Activated CD4-positive, alpha-beta T cell treated with anti-CD3 and anti-CD28 coated beads for 24 hours (primary cell): Measurements from ENCODE around the gene ORC4.
A peak's percentile ranks its signal among the peaks of the same experiment; 100 is the strongest.

Experiments used
- DNase-seq, 2 donors: peaks; one replicate each; pipeline ENCODE4 v3.0.0-alpha.2; 2020; ENCODE audit warnings: low read depth in 2 of 2

Gene ORC4

DNA sequence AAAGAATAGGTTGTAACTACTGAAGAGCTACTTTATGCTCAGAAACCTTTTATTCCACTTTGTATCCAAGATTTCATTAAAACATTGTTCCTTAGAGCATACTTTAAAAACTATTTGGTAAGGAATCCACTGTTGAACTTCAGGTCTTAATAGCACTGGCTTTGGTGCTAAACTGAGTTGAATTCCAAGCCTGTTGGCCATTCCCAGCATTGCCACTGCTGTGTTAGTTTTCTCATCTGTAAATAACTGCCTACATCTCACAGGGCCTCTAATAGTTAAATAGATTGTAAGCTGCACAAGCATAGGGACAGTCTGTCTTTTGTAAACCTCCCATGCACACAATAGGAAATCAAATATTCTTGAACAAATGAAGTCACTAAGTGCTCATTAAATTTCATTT lies 86.6 kb downstream of the ORC4 start:
- DNase-seq = no peak

DNA sequence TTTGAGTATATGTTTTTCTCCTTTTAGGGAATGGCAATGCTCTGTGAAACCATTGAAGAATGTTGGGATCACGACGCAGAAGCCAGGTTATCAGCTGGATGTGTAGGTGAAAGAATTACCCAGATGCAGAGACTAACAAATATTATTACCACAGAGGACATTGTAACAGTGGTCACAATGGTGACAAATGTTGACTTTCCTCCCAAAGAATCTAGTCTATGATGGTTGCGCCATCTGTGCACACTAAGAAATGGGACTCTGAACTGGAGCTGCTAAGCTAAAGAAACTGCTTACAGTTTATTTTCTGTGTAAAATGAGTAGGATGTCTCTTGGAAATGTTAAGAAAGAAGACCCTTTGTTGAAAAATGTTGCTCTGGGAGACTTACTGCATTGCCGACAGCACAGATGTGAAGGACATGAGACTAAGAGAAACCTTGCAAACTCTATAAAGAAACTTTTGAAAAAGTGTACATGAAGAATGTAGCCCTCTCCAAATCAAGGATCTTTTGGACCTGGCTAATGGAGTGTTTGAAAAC lies 93.4 kb downstream of the ORC4 start:
- no peak for DNase-seq

GRCh38 chr2:147925886-147926285 lies 94.7 kb downstream of the ORC4 start:
- no peak for DNase-seq

GRCh38 chr2:147924647-147925046 lies 95.9 kb downstream of the ORC4 start:
- DNase-seq = no peak

- no peak for DNase-seq
Observed at GRCh38 chr2:147923846-147924245, 96.7 kb downstream of the ORC4 start.

DNA sequence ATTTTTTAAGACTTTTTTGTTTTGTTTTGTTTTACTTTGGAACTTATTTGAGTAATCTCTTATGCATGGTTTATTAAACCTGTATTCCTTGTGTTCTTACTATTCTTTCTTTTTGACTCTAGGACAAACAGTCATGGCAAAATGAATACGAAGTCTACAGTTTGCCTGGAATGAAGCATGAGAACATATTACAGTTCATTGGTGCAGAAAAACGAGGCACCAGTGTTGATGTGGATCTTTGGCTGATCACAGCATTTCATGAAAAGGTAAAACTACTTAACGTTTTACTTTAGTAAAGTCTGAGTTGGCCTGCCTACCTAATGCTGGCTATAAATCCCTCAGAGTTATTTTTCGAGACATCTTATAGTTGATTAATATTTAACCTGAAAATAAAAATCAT lies 103.4 kb downstream of the ORC4 start:
- no peak for DNase-seq

DNA sequence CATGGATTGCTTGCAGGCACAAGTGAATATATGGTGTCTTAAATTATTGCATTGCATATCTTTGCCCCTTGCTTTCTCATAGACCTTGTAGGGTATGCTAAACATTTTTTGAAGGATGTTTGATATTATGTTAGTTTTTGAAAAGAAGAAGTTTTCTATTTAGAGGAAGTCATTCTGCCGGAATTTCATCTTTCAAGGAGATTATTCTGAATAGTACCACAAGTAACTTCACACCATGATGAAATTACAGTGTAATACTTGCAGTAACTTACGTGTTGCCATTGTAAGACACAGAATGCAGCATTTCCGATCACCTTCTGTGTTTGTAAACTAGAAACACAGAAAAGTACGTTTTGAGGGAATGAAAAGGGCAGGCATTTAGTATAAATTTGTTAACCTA lies 103.8 kb downstream of the ORC4 start:
- no peak for DNase-seq

DNA sequence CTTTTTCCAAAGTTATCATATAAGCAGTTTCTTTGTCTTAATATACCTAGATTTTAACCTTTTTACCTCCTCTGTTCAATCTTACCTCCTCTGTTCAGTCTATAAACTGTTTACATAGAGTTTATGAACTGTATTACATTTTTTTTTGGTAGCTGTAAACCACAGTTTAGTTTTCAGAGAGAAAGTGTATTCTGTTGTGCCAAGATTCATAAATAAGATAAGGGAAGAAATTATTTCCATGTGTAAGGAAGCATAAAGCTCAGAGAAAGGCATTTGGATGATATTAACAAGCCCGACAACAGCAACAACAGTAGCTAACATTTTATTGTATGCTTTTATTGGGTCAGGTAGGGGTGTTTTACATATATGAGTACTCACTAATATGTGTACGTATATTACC lies 104.5 kb downstream of the ORC4 start:
- DNase-seq = no peak

DNA sequence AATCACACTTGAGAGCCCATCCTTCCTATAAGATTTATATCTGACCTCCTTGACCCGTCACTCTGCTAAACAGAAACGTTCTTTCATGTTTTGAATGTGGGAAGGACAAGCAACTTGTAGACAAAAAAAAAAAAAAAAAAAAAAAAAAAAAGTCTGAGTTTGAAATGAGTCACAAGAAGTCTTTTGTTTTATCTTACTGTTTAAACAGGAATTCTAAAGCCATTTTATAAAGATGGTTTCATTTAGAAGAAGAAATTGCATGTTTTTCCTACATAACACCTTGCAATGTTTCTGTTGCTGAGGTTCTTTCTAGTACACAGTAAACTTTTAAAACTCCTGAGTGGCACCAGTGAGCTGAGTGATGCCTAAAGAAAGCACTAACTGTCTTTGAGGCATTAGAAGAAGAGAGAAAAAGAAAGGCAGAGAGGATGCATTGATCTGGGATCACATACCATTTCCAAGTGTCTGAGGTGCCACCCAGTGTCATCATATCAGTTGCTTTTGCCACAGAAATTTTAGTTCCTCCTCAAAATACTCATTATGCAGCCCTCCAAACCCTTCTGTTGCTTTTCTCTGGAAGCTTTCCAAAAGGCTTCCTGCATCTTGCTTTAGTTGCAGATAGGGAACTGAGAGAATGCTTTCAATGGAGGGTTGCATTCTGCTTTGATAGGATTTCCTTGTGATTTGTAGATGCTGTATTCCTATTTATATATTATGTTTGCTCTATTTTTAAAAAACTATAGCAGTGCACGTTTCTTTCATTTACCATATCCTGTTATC lies 106.6 kb downstream of the ORC4 start:
- DNase-seq = no peak

- DNase-seq = peak in 1 of 2 donors; percentile 42
Observed at GRCh38 chr2:147910990-147911473, 109.5 kb downstream of the ORC4 start.

GRCh38 chr2:147909178-147909577 lies 111.4 kb downstream of the ORC4 start:
- no peak for DNase-seq

GRCh38 chr2:147904051-147904450 lies 116.5 kb downstream of the ORC4 start:
- no peak for DNase-seq

DNA sequence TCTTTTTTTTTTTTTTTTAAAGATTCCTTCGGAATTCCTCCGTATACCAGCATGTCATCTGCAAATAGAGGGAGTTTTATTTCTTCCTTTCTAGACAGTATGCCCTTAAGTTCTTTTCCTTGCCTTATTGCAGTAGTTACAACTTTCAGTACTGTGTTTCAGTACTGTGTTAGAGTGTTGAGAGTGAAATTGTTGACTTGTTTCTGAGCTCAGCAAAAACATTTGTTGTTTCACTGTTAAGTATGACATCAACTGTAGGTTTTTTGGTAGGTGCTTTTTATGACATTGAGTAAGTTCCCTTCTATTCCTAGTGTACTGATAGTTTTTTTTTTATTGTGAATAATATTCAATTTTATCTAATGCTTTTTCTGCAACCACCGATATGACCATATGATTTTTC lies 131.9 kb downstream of the ORC4 start:
- no peak for DNase-seq

DNA sequence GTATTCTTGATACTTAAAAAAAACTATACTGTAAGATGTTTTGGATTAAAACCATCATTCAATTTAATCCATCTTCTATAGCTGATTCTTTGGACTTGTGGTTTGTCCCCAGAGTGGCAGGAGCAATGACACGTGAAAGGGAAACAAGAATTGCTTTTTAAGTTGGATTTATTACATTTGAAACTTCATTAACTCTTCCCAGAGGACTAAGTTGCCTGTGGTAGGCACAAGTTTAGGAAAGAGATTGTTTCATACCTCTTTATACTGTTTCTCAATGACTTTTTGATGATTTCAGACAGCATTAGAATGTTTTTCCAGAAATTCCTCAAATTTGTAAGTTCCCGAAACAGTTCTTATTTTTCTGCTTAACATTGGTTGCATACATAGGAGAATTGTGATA lies 134.4 kb downstream of the ORC4 start:
- no peak for DNase-seq

GRCh38 chr2:147884830-147885229 lies 135.7 kb downstream of the ORC4 start:
- no peak for DNase-seq

DNA sequence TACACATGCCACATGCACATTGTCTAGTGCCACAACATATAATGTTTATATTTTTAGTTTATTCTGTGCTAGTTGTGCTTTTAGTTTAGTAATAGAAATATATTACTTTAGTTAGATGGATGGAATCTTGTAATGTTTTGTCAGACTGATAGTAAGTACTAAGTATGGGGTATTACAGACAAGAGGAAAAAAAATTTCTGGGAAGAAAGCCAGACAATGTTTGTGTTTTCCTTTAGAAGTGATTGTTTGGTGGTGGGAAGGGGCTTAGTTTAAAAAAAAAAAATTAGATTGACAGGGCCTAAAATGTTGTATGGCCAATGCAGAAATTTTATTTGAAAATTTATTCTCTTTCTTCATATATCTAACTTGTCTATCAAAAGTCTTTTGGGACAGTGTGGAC lies 137.9 kb downstream of the ORC4 start:
- DNase-seq = no peak
